ENCODE data around the gene DHRS3. TPM values are rescaled to one million over a fixed set of nuclear protein-coding genes. Genes with fewer than 3 reads are reported as not detected.

The DHRS3 gene
- total RNA-seq, 1 experiment from 2014 or later, result not detected

GRCh38 chr1:12599657-12600056, 18.4 kb downstream of the DHRS3 start:
- DNase-seq (ENCODE audit: low spot score), result no peak

GRCh38 chr1:12598974-12599373, 19.0 kb downstream of the DHRS3 start:
- no peak for DNase-seq (ENCODE audit: low spot score)

GRCh38 chr1:12597792-12598191, 20.2 kb downstream of the DHRS3 start:
- no peak for DNase-seq (ENCODE audit: low spot score)

GRCh38 chr1:12596007-12596821, 21.8 kb downstream of the DHRS3 start:
- peak; percentile 52 for DNase-seq (ENCODE audit: low spot score)

DNA sequence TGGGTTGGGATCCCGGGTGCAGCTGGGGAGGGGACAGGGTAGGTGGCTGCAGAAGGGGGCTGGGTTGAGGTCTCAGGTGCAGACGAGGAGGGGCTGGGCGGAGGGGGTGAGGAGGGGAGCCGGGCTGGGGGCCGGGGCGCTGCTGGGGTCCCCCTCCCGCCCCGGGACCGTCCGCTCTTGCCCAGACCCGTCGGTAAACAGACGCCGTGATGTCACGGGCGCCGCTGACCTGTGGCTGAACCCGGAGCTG, 22.3 kb downstream of the DHRS3 start:
- DNase-seq (ENCODE audit: low spot score), result no peak

- no peak for DNase-seq (ENCODE audit: low spot score)
These were observed 22.8 kb downstream of the DHRS3 start for GRCh38 chr1:12594966-12595756.

DNA sequence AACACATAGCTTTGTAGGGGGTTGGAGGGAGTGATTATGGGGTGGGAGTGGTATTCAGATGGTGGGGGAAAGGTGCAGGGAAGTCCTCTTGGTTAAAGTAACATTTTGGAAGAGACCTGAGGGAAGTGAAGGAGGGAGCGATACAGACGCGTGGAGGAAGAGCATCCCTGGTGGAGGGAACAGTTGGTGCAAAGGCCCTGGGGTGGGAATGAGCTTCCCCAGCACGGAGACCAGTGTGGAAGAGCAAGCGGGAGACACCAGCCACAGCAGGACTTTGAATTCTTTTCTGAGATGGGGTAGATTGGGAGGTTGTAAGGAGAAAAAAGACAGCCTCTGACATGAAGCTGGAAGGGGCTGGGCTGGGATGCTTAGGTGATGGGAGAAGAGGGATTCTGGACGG, 23.5 kb downstream of the DHRS3 start:
- no peak for DNase-seq (ENCODE audit: low spot score)

- DNase-seq (ENCODE audit: low spot score), result no peak
These were observed 24.4 kb downstream of the DHRS3 start for GRCh38 chr1:12593621-12594066.

DNA sequence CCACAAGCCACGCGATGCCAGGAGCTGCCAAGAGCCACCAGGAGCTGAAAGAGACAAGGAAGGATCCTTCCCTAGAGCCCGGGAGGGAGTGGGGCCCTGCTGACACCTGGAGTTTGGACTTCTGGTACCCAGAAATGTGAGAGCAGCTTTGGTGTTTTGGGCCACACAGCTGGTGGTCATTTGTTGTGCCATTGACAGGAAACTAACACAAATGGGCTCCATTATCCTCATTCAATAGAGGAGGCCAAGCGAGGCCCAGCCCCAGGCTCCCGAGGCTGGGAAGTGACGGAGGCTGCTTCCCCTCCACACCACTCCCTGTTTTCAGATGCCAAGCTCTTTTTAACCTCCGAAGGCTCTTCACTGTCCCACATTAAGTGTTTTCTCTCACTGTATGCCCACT, 25.5 kb downstream of the DHRS3 start:
- no peak for DNase-seq (ENCODE audit: low spot score)

- DNase-seq (ENCODE audit: low spot score), result no peak
These were observed 26.6 kb downstream of the DHRS3 start for GRCh38 chr1:12591267-12591938.

DNA sequence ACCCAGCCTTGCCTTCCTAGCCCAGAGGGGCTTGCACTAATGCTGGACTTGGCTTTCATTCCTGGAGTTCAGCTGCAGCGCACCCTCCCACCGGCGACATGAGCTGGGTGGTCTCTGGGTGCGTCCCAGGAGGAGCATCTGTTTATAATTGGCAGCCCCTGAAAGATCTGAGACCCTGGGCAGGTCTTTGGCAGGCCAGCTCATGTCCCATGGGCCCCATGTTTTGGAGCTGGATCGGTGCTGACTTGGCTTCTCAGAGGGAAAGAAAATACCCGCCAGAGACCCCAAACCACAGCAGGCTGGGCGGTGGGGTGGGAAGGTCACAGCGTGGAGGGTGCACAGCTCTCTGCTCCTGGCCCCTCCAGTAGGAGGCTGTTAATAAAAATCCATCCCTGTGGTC, 29.3 kb downstream of the DHRS3 start:
- no peak for DNase-seq (ENCODE audit: low spot score)

- DNase-seq (ENCODE audit: low spot score), result no peak
These were observed 29.9 kb downstream of the DHRS3 start for GRCh38 chr1:12587981-12588640.

DNA sequence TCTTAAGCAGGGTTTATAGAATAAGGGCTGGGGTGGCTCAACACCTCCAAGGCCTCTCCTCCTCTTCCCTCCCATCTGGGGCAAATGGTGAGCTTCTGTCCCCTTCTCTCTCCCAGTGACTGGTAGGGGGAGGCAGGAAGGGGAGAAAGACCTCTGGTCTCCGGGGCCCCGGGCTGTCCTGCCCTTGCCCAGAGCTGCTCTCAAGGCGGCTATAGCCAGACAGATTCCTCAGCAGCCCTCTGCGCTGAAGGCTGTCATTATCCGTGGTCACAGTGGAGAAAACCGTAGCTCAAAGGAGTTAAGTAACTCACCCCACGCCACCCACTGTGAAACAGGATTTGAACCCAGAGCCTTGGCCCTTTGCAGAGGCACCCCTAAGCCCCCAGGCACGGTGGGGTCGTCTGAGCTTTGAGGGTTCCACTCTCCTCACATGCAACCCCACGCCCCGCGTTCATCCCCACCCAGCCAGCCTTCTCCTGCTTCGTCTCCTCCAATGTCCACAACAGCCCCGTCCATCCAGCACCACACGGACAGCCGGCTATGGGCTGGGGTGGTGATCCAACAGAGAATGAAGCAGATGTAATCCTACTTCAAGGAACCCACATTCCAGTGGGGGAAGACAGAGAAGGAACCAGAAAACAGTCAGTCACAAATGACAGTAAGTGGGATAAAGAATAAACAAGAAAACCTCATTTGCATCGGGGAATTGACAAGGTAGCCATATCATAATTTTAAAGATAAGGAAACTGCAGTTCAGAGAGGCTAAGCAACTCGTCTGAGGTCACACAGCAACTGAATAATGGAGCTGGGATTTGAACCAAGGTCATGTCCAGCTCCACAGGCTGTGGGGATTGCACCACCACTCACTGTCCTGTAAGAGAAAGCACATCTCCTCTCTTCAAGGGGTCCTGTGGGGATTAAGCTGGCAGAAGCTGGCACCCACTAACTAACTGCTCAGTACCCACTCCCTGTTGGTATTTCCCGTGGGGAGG, 31.8 kb downstream of the DHRS3 start:
- DNase-seq (ENCODE audit: low spot score), result no peak

DNA sequence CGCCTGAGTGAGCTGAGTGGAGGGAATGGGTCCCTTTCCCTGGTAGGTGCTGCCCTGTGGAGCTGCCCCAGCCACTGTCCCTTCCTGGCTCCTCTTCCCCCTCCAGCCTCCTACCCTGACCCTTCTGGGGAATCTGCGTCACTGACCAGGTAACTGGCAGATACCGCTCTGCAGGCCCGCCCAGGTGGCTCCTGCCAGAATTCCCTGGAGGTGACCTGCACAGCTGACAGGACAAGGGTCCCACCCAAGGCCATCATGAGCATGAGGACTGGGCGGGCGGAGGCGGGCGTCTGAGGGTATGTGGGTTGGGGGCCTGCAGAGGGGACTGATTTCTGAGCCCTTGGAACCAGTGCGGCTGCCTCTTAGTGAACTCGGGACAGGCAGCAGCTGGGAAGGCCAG, 32.5 kb downstream of the DHRS3 start:
- DNase-seq (ENCODE audit: low spot score), result no peak

DNA sequence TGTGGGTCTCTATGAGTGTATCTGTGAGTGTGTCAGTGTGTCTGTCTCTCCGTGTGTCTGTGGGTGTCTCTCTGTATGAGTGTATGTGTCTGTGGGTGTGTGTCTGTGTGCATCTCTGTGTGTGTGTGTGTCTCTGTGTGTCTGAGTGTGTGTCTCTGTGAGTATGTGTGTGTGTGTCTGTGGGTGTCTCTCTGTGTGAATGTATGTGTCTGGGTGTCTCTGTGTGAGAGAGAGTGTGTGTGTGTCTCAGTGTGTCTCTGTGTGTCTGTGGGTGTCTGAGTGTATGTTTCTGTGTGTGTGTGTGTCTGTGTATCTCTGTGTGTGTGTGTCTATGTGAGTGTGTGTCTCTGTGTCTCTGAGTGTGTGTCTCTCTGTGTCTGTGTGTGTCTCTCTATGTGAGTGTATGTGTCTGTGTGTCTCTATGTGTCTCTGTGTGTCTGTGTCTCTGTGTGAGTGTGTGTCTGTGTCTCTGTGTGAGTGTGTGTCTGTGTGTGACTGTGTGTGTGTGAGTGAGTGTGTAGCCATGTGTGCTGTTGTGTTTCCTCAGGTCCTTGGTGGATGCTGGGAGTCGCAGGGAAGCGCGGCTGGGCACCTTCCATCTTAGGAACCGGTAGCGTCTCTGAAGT, 33.0 kb downstream of the DHRS3 start:
- no peak for DNase-seq (ENCODE audit: low spot score)

DNA sequence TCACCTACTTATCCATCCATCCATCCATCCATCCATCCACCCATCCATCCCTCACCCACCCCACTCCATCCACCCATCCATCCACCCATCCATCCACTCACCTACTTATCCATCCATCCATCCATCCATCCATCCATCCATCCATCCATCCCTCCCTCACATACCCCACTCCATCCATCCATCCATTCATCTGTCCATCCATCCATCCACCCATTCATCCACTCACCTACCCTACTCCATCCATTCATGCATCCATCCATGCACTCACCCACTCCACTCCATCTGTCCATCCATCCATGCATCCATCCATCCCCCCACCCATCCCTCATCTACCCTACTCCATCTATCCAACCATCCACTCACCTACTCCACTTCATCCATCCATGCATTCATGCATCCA, 34.5 kb downstream of the DHRS3 start:
- DNase-seq (ENCODE audit: low spot score), result no peak

GRCh38 chr1:12582649-12583048, 35.4 kb downstream of the DHRS3 start:
- no peak for DNase-seq (ENCODE audit: low spot score)

DNA sequence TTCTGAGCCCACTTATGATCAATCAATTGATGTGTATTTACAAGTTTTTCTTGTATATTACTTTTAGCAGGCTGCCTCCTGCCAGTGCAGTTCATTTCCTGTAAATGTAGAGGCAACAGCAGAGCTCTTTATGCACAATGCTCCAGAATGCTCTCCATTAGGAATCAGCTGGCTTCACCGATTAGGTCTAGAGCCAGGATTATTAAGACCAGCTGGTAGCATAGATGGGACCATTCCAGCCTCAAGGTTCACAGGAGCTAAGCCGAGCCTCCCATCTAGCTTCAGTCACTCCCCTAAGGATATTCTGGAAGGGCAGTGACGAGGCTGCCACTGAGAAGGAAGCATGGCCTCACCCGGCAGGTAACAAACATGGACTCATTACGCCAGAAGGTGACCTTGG, 36.8 kb downstream of the DHRS3 start:
- DNase-seq (ENCODE audit: low spot score), result no peak

DNA sequence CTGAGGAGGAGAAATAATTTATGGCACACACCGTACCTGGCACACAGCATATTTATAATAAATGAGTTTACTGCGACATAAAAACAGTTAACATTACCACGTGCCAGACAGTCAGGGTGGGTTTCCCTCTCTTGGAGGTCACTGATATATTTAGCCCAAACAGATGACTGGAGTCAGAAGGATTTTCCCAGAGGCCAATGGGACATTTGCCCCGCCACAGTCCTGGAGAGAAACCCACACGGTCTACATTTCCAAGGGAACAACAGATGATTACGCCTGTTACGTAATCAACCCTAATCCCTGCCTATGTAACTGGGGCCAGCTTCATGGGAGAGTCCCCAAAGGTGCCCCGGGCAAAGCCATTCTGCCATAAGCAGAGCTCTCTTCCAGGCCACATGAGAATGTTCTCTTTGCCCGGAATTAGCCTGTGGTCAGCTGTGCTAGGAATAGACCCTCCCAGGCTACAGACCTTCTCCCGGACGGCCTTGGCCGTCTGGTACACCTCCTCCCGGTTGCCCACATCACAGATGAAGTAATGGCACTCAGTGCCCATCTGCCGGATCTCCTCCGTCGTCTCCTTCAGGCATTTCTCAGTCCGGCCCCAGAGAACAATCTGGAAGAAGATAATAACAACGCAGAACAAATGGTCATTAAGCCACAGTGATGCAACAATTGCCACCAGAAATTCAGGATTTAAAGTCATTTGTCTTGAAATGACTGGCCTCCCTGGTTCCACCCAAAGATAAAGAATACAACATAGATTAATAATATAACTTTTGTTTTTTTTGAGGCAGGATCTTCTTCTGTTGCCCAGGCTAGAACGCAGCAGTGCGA, 37.7 kb downstream of the DHRS3 start:
- no peak for DNase-seq (ENCODE audit: low spot score)
